Loucy (cell line): ENCODE results near the gene SCAMP4.

Source experiments
- H2AFZ ChIP-seq: fragments of 200-600 bp; sonication (generic); 2 replicates; pipeline ENCODE4 v1.6.0; 2016; ENCODE audit warnings: antibody characterized with exemption, mild to moderate bottlenecking, low read length, moderate library complexity
- H3F3A ChIP-seq: fragments of 200-600 bp; 2 replicates; pipeline ENCODE4 v1.6.0; 2016; ENCODE audit warnings: antibody characterized with exemption, low read depth, mild to moderate bottlenecking
- H3K27me3 ChIP-seq: fragments of 200-600 bp; sonication (generic); 2 replicates; pipeline ENCODE4 v1.6.1; 2014; ENCODE audit warnings: low read length, mild to moderate bottlenecking; ENCODE audit not compliant: insufficient read depth, poor library complexity, severe bottlenecking
- H3K36me3 ChIP-seq: fragments of 200-600 bp; sonication (generic); 2 replicates; pipeline ENCODE4 v1.6.1; 2016; ENCODE audit warnings: low read length; ENCODE audit not compliant: insufficient read depth
- H3K4me1 ChIP-seq: fragments of 200-600 bp; sonication (generic); 2 replicates; pipeline ENCODE4 v1.5.1; 2014; ENCODE audit warnings: low read length, mild to moderate bottlenecking; ENCODE audit not compliant: insufficient read depth, poor library complexity, severe bottlenecking
- H3K4me2 ChIP-seq: fragments of 200-600 bp; sonication (generic); 2 replicates; pipeline ENCODE4 v1.6.0; 2014; ENCODE audit warnings: antibody characterized with exemption, low read length, low read depth, mild to moderate bottlenecking; ENCODE audit not compliant: poor library complexity, severe bottlenecking
- H3K4me3 ChIP-seq: fragments of 200-600 bp; sonication (generic); 2 replicates; pipeline ENCODE4 v1.5.1; 2014; ENCODE audit warnings: low read length, mild to moderate bottlenecking, mixed read lengths; ENCODE audit not compliant: poor library complexity, severe bottlenecking
- H3K79me2 ChIP-seq: fragments of 200-600 bp; sonication (generic); 2 replicates; pipeline ENCODE4 v1.6.1; 2014; ENCODE audit warnings: low read length; ENCODE audit not compliant: insufficient read depth
- H3K9ac ChIP-seq: fragments of 200-600 bp; sonication (generic); 2 replicates; pipeline ENCODE4 v1.6.0; 2014; ENCODE audit warnings: mild to moderate bottlenecking, low read depth, low read length, moderate library complexity; ENCODE audit not compliant: poor library complexity, severe bottlenecking
- H3K9me2 ChIP-seq: fragments of 200-600 bp; sonication (generic); replicated peaks from 2 replicates; pipeline ENCODE4 v1.6.1; 2016; ENCODE audit warnings: low read depth, low read length, mixed read lengths
- H3K9me3 ChIP-seq: fragments of 200-600 bp; sonication (generic); 2 replicates; pipeline ENCODE4 v1.6.1; 2014; ENCODE audit warnings: mild to moderate bottlenecking, antibody characterized with exemption, low read length, low read depth; ENCODE audit not compliant: insufficient read depth
- H4K20me1 ChIP-seq: fragments of 200-600 bp; sonication (generic); 2 replicates; pipeline ENCODE4 v1.6.0; 2014; ENCODE audit warnings: antibody characterized with exemption, low read length, mild to moderate bottlenecking; ENCODE audit not compliant: insufficient read depth, poor library complexity, severe bottlenecking
- CTCF ChIP-seq: fragments of 200-600 bp; sonication (generic); conservative IDR thresholded peaks from 2 replicates; pipeline ENCODE4 v1.5.1; 2014; ENCODE audit warnings: mild to moderate bottlenecking, antibody characterized with exemption, low read length
- EZH2phosphoT487 ChIP-seq: fragments of 200-600 bp; IDR thresholded peaks from 2 replicates; pipeline ENCODE4 v1.6.1; 2018; ENCODE audit warnings: antibody characterized with exemption, mild to moderate bottlenecking, moderate library complexity, borderline replicate concordance

The SCAMP4 gene

GRCh38 chr19:1865172-1866010 lies 39.8 kb upstream of the SCAMP4 start:
- Histone ChIP-seq H3K9ac (peak overlapping the region; percentile 94), H3K4me2 (peak overlapping the region; percentile 79), H3F3A (no peaks in the 10 kb centered on the region), H3K27me3 (no peaks in the 10 kb centered on the region), H3K36me3 (no peaks in the 10 kb centered on the region), H3K4me3 (peak overlapping the region; percentile 91), H3K9me3 (no peaks in the 10 kb centered on the region), H2AFZ (no peak overlapping the region), H3K9me2 (no peaks in the 10 kb centered on the region), H4K20me1 (peaks cover 21% of the 10 kb centered on the region), H3K79me2 (peaks cover 35% of the 10 kb centered on the region), H3K4me1 (peaks cover 11% of the 10 kb centered on the region)
- TF ChIP-seq CTCF (no peak), EZH2phosphoT487 (no peak)

GRCh38 chr19:1866693-1867348 lies 38.4 kb upstream of the SCAMP4 start:
- Histone ChIP-seq H3K4me3 (no peak overlapping the region), H4K20me1 (peaks cover 8% of the 10 kb centered on the region), H3K4me1 (no peaks in the 10 kb centered on the region), H3K9ac (no peak overlapping the region), H3K4me2 (no peak overlapping the region), H2AFZ (no peak overlapping the region), H3K27me3 (no peaks in the 10 kb centered on the region), H3K79me2 (peaks cover 33% of the 10 kb centered on the region), H3K36me3 (no peaks in the 10 kb centered on the region), H3K9me3 (no peaks in the 10 kb centered on the region), H3K9me2 (no peaks in the 10 kb centered on the region), H3F3A (no peaks in the 10 kb centered on the region)
- TF ChIP-seq CTCF (no peak), EZH2phosphoT487 (no peak)

- no peak for TF ChIP-seq EZH2phosphoT487
- Histone ChIP-seq H3K9me3 (no peaks in the 10 kb centered on the region), H4K20me1 (peaks cover 3% of the 10 kb centered on the region), H3F3A (no peaks in the 10 kb centered on the region), H2AFZ (no peak overlapping the region), H3K4me3 (no peak overlapping the region), H3K36me3 (no peaks in the 10 kb centered on the region), H3K4me2 (no peak overlapping the region), H3K9ac (no peak overlapping the region), H3K9me2 (no peaks in the 10 kb centered on the region), H3K79me2 (peaks cover 33% of the 10 kb centered on the region), H3K27me3 (no peaks in the 10 kb centered on the region), H3K4me1 (no peaks in the 10 kb centered on the region)
Observed at GRCh38 chr19:1867349-1867724, 37.9 kb upstream of the SCAMP4 start.
